SIG-M5 treated with dmso at 0.1 percent for 504 hours (cell line): ENCODE results near the gene OR10A6.

Experiments used
- DNase-seq: peaks from one replicate; lab custom pipeline; 2025; ENCODE audit not compliant: unreplicated experiment; lab: John Stamatoyannopoulos, UW

The OR10A6 gene, protein sequence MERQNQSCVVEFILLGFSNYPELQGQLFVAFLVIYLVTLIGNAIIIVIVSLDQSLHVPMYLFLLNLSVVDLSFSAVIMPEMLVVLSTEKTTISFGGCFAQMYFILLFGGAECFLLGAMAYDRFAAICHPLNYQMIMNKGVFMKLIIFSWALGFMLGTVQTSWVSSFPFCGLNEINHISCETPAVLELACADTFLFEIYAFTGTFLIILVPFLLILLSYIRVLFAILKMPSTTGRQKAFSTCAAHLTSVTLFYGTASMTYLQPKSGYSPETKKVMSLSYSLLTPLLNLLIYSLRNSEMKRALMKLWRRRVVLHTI

DNA sequence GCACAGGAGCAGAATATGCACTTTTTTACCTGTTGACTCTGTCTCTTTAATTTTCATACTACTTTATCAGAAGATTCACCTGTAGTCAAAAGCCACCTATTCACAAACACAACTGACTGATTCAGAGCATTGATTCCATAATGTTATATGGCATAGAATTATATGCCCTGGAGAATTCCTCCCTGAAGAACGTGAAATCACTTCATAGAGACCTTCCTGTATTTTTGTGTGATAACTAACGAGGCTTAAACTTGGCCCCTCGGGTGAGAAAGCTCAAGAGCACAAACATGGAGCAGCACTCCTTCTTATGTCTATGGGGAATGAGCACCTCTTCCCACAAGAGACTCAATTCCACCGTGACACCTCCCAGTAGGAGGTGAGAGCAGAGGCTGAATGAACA lies at the start of gene OR10A6:
Gene OR10A6 (minus strand): TSS at position 101 of the 400 bp plus-strand sequence. CDS start 2,606 bp downstream, outside the sequence.
- no peak for DNase-seq

- DNase-seq: no peak
Observed at GRCh38 chr11:7977232-7977917, 46.3 kb upstream of the OR10A6 start.

DNA sequence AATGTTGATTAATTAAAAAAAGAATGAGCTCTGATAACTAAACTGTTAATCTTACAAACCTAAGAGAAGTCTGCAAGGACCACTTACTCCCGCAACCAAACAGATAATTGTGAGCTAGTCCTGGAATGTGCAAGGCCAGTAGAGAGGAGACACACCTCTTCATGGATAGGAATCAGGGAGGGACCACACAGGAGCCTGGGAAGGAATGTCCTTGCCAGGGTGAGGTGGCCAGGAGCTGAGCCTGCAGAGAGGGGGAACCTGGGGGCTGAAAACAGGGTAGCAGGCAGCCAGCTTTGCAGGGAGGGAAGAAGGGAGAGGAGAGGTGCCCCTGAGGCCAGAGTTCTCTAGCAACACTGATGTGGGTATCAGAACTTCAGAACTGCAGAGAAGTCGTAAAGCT lies 43.6 kb upstream of the OR10A6 start:
- no peak for DNase-seq

DNA sequence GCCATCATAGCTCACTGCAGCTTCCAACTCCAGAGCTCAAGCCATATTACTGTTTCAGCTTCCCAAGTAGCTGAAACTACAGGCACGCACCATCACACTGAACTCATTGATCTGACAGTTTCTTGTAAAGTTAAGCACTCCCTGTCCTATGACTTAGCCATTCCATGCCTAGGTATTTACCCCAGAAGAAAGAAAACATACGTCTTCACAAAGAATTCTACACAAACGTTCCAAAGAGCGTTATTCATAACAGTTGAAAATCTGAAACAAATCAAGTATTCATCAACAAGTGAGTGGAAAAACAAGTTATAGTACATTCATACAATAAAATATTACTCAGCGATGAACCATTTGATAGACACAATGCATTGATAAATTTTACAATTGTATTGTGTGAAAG lies 41.9 kb upstream of the OR10A6 start:
- no peak for DNase-seq

DNA sequence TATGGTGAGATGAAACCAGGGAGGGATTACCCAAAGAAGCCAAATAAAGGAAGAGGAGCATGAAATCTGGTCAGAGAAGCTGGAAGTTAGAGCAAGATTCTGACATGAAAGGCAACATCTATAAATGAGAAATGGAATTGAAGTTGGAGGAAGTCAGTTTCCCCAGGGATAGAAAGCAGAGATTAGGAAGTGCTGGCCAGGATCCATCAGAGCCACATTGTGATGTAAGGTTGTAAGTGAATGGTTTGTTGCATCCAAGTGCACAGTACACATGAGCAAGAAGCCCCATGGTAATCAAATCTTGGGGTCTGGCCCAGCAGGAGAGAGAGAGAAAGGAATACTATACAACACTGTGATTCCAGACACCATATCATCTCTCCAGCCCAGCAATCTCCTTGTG lies 40.8 kb upstream of the OR10A6 start:
- DNase-seq: no peak

DNA sequence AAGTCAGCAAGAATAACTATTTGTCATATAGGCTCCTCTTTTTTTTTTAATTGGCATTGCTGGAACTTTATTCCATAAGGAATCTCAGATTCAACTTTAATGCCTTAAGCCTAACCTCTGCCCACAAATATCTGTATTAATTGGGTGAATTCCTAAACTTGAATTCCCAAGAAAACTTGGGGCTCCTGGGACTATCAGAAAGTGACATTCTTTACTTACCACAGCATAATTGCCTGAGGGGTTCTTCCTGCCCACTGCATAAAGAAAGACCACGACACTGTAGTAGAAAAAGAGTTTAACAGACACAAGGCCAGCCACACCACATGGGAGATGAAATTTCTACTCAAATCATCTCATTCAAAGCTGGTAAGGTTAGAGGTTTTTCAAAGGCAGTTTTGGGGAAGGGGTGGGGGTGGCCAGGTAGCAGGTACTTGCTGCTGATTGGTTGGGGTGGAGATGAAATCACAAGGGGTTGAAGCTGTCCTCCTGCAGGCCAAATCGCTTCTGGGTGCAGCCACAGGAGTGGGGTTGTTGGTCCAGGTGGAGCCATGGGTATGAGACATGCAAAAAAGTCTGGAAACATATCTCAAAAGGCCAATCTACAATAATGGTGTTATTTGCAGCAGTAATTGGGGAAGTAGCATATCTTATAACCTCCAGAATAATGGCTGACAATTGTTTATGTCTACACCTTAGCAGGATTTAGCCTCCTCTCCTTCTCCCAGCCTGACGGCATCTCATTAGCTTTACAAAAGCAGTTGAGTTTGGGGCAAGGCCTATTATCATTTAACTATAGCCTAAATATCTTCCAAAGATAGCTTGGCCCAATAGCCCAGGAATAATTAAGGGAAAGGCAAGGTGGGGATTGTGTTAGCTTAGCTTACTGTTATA lies 38.9 kb upstream of the OR10A6 start:
- DNase-seq: no peak

DNA sequence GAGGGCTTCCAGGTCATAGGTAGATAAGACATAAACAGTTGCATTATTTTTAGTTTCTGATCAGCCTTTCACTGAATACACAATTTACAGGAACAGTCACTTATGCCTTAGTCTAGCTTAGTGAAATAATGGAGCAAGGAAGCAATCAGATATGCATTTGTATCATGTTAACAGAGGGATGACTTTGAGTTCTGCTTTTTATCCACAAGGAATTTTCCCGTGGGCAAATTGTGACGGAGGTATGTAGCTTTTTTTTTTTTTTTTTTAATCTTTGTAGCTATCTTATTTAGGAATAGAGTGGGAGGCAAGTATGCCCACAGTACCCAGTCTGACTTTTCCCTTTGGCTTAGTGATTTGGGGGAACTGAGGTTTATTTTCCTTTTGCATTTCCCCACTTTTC lies 37.6 kb upstream of the OR10A6 start:
- no peak for DNase-seq

- no peak for DNase-seq
Observed at GRCh38 chr11:7967826-7968225, 36.8 kb upstream of the OR10A6 start.

GRCh38 chr11:7967097-7967496 lies 36.0 kb upstream of the OR10A6 start:
- no peak for DNase-seq

DNA sequence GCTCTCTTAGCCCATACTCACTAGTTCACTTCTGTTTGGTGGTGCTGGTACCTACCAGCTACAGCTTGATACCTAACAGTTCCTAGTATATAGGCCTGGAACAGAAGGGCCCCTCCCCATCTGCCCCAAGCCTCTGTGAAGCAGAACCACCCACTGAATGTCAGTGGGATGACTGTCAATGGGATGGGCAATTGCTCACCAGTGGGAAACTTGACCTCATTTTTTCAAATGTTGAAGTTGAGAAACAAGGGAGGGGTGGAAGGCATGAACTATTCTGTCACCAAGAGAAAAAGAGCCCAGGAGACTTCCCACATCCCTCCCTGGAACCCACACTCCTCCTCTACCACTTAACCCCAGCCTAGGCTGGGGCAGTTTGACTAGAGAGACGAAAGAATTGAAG lies 34.3 kb upstream of the OR10A6 start, which contains the start of gene NLRP10:
Gene NLRP10 (minus strand): TSS at position 62 of the 400 bp plus-strand sequence. CDS start 1,952 bp downstream, outside the sequence.
- DNase-seq: no peak

DNA sequence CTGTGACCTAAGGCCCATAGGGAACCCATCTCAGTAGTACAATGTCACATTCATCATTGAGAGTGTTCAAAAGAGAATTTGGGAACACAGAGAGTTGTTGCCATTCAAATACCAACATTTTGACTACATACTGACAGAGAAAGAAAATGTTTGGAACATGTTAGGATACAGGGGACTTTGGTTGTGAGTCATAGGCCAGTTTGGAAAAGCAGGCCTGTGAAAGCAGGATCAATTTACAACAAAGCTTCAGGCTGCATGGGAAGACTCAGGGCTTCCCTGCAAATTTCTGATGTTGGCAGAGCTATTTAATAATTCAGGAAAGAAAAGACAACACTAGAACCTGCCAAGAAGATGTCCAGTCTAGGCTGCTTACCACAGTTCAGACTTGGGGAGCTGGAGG lies 33.8 kb upstream of the OR10A6 start:
- no peak for DNase-seq

DNA sequence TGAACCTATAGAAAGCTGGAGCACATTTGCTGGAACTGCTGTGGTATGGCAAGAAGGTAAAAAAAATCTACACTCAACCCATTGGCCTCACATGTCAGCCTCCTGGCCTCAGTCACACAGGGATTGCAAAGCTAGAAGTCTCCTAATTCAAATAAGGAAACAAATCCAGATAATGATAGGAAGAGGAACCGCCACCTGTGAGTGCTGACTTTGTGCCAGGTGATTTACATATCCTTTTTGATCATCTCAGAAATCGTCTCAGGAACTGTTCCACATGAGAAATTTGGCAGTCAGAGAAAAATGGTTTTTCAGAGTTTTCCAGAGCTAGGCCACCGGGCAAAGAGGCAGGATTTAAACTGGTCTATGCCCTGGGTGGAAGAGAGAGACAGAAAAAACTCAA lies 33.2 kb upstream of the OR10A6 start:
- no peak for DNase-seq

GRCh38 chr11:7955191-7955590 lies 24.1 kb upstream of the OR10A6 start:
- no peak for DNase-seq

DNA sequence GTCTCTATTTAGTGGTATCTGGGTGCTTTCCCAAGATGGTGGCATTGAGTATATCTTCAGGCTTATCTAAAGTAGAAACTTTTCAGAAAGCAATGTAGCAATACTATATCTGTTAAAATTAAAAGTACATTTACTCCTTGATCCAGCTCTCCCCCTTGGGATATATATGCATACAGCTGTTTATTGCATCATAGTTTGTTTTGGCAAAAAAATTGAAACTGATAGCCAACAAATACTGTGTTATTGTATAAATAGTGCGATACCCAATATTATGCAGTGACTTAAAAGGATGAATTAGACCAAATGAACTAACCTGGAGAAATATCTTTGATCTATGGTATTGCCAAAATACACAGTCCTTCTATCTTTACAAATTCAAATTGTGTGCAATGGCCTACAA lies 18.9 kb upstream of the OR10A6 start:
- no peak for DNase-seq

DNA sequence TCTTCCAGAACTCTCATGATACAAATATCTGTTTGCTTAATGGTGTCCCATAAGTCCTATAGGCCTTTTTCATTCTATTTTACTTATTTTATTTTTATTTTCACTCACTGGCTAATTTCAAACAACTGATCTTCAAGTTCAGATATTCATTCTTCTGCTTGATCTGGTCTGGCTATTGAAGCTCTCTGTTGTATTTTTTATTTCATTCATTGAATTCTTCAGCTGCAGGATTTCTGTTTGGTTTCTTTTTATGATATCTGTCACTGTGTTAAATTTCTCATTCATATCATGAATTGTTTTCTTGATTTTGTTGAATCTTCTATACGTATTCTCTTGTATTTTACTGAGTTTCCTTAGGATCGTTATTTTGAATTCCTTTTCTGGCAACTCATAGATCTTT lies 13.1 kb upstream of the OR10A6 start:
- DNase-seq: no peak

DNA sequence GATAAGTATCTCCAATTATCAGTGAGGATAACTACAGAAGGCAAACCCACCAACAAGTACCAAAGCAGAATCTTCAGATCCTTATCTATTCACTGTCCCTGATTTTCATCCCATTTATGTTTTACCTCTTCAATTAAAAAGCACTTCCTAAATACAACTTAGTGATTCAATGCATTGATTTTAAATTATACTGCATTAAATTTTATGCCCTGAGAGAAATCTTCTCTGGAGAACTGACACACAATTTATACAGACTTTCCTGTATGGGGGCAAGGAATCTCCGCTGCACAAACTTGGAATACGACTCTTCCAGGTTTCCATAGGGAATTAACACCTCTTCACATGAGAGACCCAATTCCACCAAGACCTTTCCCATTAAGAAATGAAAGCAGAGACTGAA lies 10.5 kb upstream of the OR10A6 start, which contains the start of gene OR10A3:
Gene OR10A3 (minus strand): TSS at position 101 of the 400 bp plus-strand sequence. CDS start 2,188 bp downstream, outside the sequence.
- no peak for DNase-seq

DNA sequence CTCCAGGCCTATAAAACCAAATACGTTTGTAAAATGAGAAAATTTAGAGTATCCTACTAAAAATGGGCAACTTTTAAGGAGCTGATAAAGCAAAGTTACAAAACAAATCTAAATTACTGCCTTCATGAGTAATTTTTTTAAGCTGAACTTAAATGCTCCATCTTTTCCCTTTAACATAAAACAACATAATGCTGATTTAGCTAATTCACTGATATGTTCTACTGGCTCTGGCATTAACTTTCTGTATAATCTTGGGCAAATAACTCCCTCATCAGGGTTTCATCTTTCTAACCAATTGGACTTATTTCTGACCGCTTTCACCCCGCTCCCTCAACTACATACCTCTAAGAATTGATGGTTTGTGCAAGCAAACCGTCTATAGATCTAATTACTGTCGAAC lies 10.1 kb upstream of the OR10A6 start:
- DNase-seq: no peak

DNA sequence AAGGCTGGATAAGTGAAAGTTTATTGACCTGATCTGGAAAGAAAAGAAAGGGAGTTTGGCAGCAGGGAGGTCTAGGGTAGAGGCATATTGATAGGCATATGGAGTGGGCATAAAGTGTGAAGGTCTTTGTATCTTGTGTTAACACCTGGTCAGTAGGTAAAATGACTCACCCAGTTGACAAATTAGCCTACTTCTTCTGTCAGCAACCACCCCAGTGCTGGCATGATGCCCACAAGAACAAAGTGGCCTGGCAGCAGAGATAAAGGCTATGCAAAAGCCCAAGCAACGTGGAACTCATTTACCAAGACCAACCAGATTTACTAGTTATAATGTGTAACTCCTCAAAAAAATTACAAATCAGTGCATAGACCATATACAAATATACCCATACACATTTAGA lies 5.5 kb upstream of the OR10A6 start:
- no peak for DNase-seq

- DNase-seq: no peak
Observed at GRCh38 chr11:7927635-7928034, 3.4 kb downstream of the OR10A6 start.

- no peak for DNase-seq
Observed at GRCh38 chr11:7924536-7924935, 6.5 kb downstream of the OR10A6 start.

DNA sequence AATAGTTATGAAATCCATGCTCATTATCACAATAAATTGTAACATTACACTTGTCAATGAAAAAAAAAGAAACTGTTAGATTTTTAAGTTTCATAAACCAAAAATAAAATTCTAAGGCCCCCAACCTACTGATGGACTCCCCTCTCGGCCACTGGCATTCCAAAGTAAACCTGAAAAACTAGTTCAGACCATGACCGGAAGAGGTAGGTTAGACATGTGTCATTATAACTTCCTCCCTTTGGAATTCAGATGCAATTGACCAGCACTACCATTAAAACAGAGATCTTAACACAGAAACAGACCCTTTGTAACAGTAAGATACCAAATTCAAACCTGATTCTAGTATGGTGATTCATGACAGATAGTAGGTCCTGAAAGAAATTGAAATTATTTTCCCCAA lies 12.9 kb downstream of the OR10A6 start:
- DNase-seq: no peak
